ENCODE results near the gene NAGLU.

DNA sequence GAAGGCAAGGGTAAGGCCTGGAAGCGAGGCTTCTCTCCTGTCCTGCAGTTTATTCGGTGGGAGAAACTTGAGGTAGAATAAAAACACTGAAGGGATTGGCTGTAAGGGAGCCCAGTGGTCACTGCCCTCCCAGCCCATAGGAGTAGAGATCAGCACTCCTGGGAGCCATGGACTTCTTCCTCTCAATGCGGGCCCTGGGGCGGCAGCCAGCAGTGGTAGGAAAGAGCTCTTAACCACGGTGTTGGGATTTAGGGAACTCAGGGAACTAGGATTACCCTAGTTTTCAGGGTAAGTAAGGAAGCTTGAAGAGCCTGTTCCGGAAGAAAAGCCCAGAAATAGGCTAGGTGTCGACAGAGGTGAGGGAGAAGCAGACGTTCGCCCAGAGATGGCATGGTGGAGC, 23.8 kb upstream of the NAGLU start:
- TF ChIP-seq SIN3A (IDR thresholded peaks at IDR 0.05; ENCODE audit: borderline replicate concordance, insufficient read depth, low read length) (no peak), POLR2AphosphoS5 (IDR thresholded peaks at IDR 0.05; ENCODE audit: low read depth, low read length) (no peak), TAF1 (IDR thresholded peaks at IDR 0.05; ENCODE audit: borderline replicate concordance, insufficient read depth, low read length) (no peak), REST (IDR thresholded peaks at IDR 0.05; ENCODE audit: insufficient read depth in 1 of 2, low read depth in 2 of 2, low read length in 2 of 2) (no peak), FOXP2 (optimal IDR thresholded peaks at IDR 0.05; ENCODE audit: borderline replicate concordance, extremely low read depth, extremely low read length, insufficient read depth) (no peak)

Data from PFSK-1 (cell line).